IMR-90 (cell line): ENCODE data around the gene PRXL2C. TPM values are rescaled to one million over a fixed set of nuclear protein-coding genes. Genes with fewer than 3 reads are reported as not detected.
A peak's percentile ranks its signal among the peaks of the same experiment; 100 is the strongest.

Experiments used
- ATAC-seq: fragments of 200-7000 bp; cut with Tn5 transposase; 2 replicates; pipeline ENCODE4 v1.9.1; 2020; ENCODE audit warnings: low read depth, mild to moderate bottlenecking, moderate library complexity
- BruUV-seq: library from RNA; stranded (reverse); fragments of 400-500 nt; replicated peaks from 2 replicates; lab custom pipeline; 2021; lab: Mats Ljungman, UMichigan
- CTCF ChIA-PET: fragments of 300-600 bp; formaldehyde crosslinking; extraction: SDS; loops from one replicate; lab custom pipeline; 2021; ENCODE audit warnings: antibody characterized with exemption; lab: Yijun Ruan, JAX
- POLR2A ChIA-PET: fragments of 300-600 bp; sonication (Branson Sonifier 250); formaldehyde crosslinking; loops from one replicate; lab custom pipeline; 2022; ENCODE audit warnings: antibody characterized with exemption; ENCODE audit not compliant: unreplicated experiment; lab: Charles Lee
- DNase-seq: peaks from one replicate; pipeline ENCODE4 v3.0.0; 2013
- H2AFZ ChIP-seq: replicated peaks from 2 replicates; pipeline ENCODE3; 2013; ENCODE audit warnings: low read length, mild to moderate bottlenecking; ENCODE audit not compliant: poor library complexity
- H2AK5ac ChIP-seq: 2 replicates; pipeline ENCODE4 v1.6.1; 2013; ENCODE audit warnings: low read depth, low read length, inconsistent platforms
- H2AK9ac ChIP-seq: replicated peaks from 2 replicates; pipeline ENCODE3; 2013; ENCODE audit warnings: mild to moderate bottlenecking, low read depth, low read length, moderate library complexity; ENCODE audit not compliant: poor library complexity
- H2BK120ac ChIP-seq: 2 replicates; pipeline ENCODE4 v1.6.1; 2013; ENCODE audit warnings: low read depth, low read length, inconsistent platforms
- H2BK15ac ChIP-seq: 3 replicates; pipeline ENCODE4 v1.6.1; 2013; ENCODE audit warnings: low read depth, low read length, inconsistent platforms
- H2BK20ac ChIP-seq: 2 replicates; pipeline ENCODE4 v1.6.1; 2013; ENCODE audit warnings: low read depth, mild to moderate bottlenecking, inconsistent platforms, low read length, moderate library complexity
- H2BK5ac ChIP-seq: 2 replicates; pipeline ENCODE4 v1.6.1; 2013; ENCODE audit warnings: mild to moderate bottlenecking, low read depth, low read length, inconsistent platforms; ENCODE audit not compliant: poor library complexity, severe bottlenecking
- H3K14ac ChIP-seq: replicated peaks from 2 replicates; pipeline ENCODE4 v1.6.1; 2013; ENCODE audit warnings: low read depth, low read length, inconsistent platforms
- H3K18ac ChIP-seq: 2 replicates; pipeline ENCODE4 v1.6.1; 2013; ENCODE audit warnings: low read depth, low read length, control low read depth
- H3K23ac ChIP-seq: 2 replicates; pipeline ENCODE4 v1.6.1; 2013; ENCODE audit warnings: low read depth, low read length, inconsistent platforms
- H3K27ac ChIP-seq: 2 replicates; pipeline ENCODE4 v1.5.1; 2013; ENCODE audit warnings: mild to moderate bottlenecking, control low read depth, low read length; ENCODE audit not compliant: insufficient read depth
- H3K27me3 ChIP-seq: 2 replicates; pipeline ENCODE4 v1.6.1; 2013; ENCODE audit warnings: low read length; ENCODE audit not compliant: control insufficient read depth, insufficient read depth
- H3K36me3 ChIP-seq: 2 replicates; pipeline ENCODE4 v1.6.1; 2013; ENCODE audit warnings: low read length, mixed read lengths; ENCODE audit not compliant: control insufficient read depth, insufficient read depth
- H3K4ac ChIP-seq: 2 replicates; pipeline ENCODE4 v1.6.1; 2013; ENCODE audit warnings: low read depth, low read length, inconsistent platforms
- H3K4me1 ChIP-seq: 2 replicates; pipeline ENCODE4 v1.6.1; 2013; ENCODE audit warnings: low read length, mixed read lengths; ENCODE audit not compliant: control insufficient read depth, insufficient read depth
- H3K4me2 ChIP-seq: 2 replicates; pipeline ENCODE4 v1.6.1; 2013; ENCODE audit warnings: low read depth, mild to moderate bottlenecking, control low read depth, low read length, moderate library complexity
- H3K4me3 ChIP-seq: 2 replicates; pipeline ENCODE4 v1.5.1; 2013; ENCODE audit warnings: low read depth, mild to moderate bottlenecking, control low read depth, low read length, moderate library complexity; ENCODE audit not compliant: insufficient read depth
- H3K56ac ChIP-seq: 2 replicates; pipeline ENCODE4 v1.6.1; 2013; ENCODE audit warnings: low read length, inconsistent platforms; ENCODE audit not compliant: insufficient read depth; ENCODE audit errors: extremely low read depth
- H3K79me1 ChIP-seq, 2 experiments: 2 replicates each; pipeline ENCODE4 v1.6.1; 2013; ENCODE audit warnings: low read length in 2 of 2, inconsistent platforms in 1 of 2, low read depth in 1 of 2
- H3K9ac ChIP-seq: 2 replicates; pipeline ENCODE4 v1.6.1; 2013; ENCODE audit warnings: low read depth, low read length, control low read depth
- H3K9me1 ChIP-seq: 2 replicates; pipeline ENCODE4 v1.6.1; 2013; ENCODE audit warnings: low read length, inconsistent platforms; ENCODE audit not compliant: insufficient read depth
- H3K9me3 ChIP-seq: 2 replicates; pipeline ENCODE4 v1.6.1; 2013; ENCODE audit warnings: low read length; ENCODE audit not compliant: control insufficient read depth, insufficient read depth
- H4K20me1 ChIP-seq: 2 replicates; pipeline ENCODE4 v1.6.1; 2013; ENCODE audit warnings: low read length, inconsistent platforms; ENCODE audit not compliant: insufficient read depth
- H4K5ac ChIP-seq: 2 replicates; pipeline ENCODE4 v1.6.1; 2013; ENCODE audit warnings: mild to moderate bottlenecking, low read depth, low read length, control low read depth
- H4K8ac ChIP-seq, 2 experiments: 2 replicates each; pipeline ENCODE4 v1.6.1; 2013; ENCODE audit warnings: low read depth in 2 of 2, low read length in 2 of 2, control low read depth in 1 of 2, inconsistent platforms in 1 of 2
- H4K91ac ChIP-seq: 2 replicates; pipeline ENCODE4 v1.6.1; 2013; ENCODE audit warnings: low read depth, low read length, inconsistent platforms; ENCODE audit not compliant: insufficient read depth
- CEBPB ChIP-seq: IDR thresholded peaks from 2 replicates; pipeline ENCODE4 v1.6.1; 2012; ENCODE audit warnings: low read depth, low read length, improper control_type of control experiment
- CTCF ChIP-seq: conservative IDR thresholded peaks from 2 replicates; pipeline ENCODE4 v1.5.1; 2012; ENCODE audit warnings: mild to moderate bottlenecking, low read depth, low read length, improper control_type of control experiment
- MAFK ChIP-seq: IDR thresholded peaks from 2 replicates; pipeline ENCODE4 v1.6.1; 2012; ENCODE audit warnings: low read depth, low read length, improper control_type of control experiment
- MAZ ChIP-seq: IDR thresholded peaks from 2 replicates; pipeline ENCODE4 v1.6.1; 2012; ENCODE audit warnings: low read depth, mild to moderate bottlenecking, low read length, improper control_type of control experiment, moderate library complexity, borderline replicate concordance
- NFE2L2 ChIP-seq: fragments of 150-350 bp; IDR thresholded peaks from 2 replicates; pipeline ENCODE4 v1.6.1; 2016; ENCODE audit warnings: low read depth, mild to moderate bottlenecking, low read length
- POLR2A ChIP-seq: IDR thresholded peaks from 2 replicates; pipeline ENCODE4 v1.6.1; 2012; ENCODE audit warnings: mild to moderate bottlenecking, low read depth, low read length
- RAD21 ChIP-seq: IDR thresholded peaks from 2 replicates; pipeline ENCODE4 v1.6.1; 2012; ENCODE audit warnings: low read length, improper control_type of control experiment
- SMC3 ChIP-seq: fragments of 150-350 bp; IDR thresholded peaks from 2 replicates; pipeline ENCODE4 v1.6.1; 2016; ENCODE audit warnings: low read depth, mild to moderate bottlenecking, antibody characterized with exemption, low read length, moderate library complexity
- WGBS, 2 experiments: methylation state at CpG; one replicate each; pipeline versions ENCODE4 v1.1.5 to v1.1.7; 2013; ENCODE audit warnings: missing lambda C conversion rate in 2 of 2; ENCODE audit not compliant: insufficient read length in 1 of 2; ENCODE audit errors: extremely low coverage in 2 of 2; 5-methylcytosine and 5-hydroxymethylcytosine counted together
- dilution Hi-C: fragments of 300-500 bp; cut with HindIII; formaldehyde crosslinking; loops from one replicate; pipeline ENCODE4 v1.14.3; 2018; ENCODE audit warnings: low sequenced_read_pairs; ENCODE audit not compliant: unreplicated experiment
- in situ Hi-C: fragments of 300-500 bp; cut with MboI; formaldehyde crosslinking; loops from 3 replicates; pipeline ENCODE4 v1.14.3; 2019; ENCODE audit warnings: low sequenced_read_pairs, inconsistent platforms, mixed read lengths
- intact Hi-C: fragments of 100-400 bp; cut with micrococcal nuclease; formaldehyde crosslinking; loops from 2 replicates; pipeline ENCODE4 v1.10.0; 2022
- polyA plus RNA-seq, 3 experiments: library from polyadenylated mRNA; depleted of rRNA; stranded (reverse); fragments of >200 nt; gene quantifications; 2 replicates each; pipeline ENCODE4 v1.2.3, GENCODE V29; 2012; ENCODE audit warnings: low replicate concordance in 1 of 3
- total RNA-seq: library from RNA; depleted of rRNA; stranded (reverse); fragments of >200 nt; gene quantifications from 2 replicates; pipeline ENCODE4 v1.2.3, GENCODE V29; 2012
- TF ChIP-seq, protein P1 (sequence below): fragments of 150-350 bp; IDR thresholded peaks from 2 replicates; pipeline ENCODE4 v1.6.1; 2017; ENCODE audit warnings: mild to moderate bottlenecking, antibody characterized with exemption, low read length, low read depth

Gene PRXL2C
- total and polyA plus RNA-seq, 2 of the 4 experiments (the other 2 are of a cell fraction) = 2.7 to 9.0 TPM

DNA sequence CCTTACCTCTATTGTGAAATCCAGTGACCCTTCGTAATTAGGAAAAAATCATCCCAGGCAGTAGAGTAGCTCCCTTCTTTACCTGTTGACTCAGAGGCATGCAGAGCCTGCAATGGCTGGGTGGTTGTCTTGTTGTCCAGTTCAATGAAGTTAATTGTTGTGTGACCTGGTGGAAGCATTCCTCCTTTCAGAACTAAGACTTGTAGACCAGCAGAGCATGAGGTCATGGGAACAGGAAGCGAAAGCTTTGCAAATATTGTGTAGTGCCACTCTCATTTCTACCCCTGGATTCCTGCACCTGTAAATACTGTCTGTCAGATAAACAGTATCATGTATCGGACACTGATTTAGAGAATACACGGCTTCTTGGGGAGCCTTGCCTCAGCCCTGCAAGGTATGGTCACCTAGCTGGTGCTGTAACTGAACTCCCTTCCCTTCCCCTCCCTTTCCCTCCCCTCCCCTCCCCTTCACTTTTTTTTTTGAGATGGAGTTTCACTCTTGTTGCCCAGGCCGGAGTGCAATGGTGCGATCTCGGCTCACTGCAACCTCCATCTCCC is 5.7 kb upstream of the PRXL2C start:
- H3K79me1 ChIP-seq = peaks cover 0 to 6% of the 10 kb centered on the region in 2 experiments; a peak in 2 of 4 replicates
- H3K4me1 ChIP-seq = no peaks in the 10 kb centered on the region
- no peak overlapping the region for H3K9ac ChIP-seq
- no peak overlapping the region for H4K5ac ChIP-seq
- H4K20me1 ChIP-seq = no peaks in the 10 kb centered on the region
- no peaks in the 10 kb centered on the region; the same call in 1 of the 2 replicates for H3K27me3 ChIP-seq
- H3K4ac ChIP-seq = no peak overlapping the region
- H2BK5ac ChIP-seq = no peak overlapping the region
- no peak overlapping the region for H3K56ac ChIP-seq
- H3K14ac ChIP-seq = no peak overlapping the region
- no peak overlapping the region for H2AK9ac ChIP-seq
- H4K8ac ChIP-seq = no peak overlapping the region
- ATAC-seq (no peak), DNase-seq (no peak)
- H4K91ac ChIP-seq = no peak overlapping the region
- H3K18ac ChIP-seq = no peak overlapping the region
- CTCF ChIA-PET = no interaction called here
- no peak overlapping the region for H3K4me2 ChIP-seq
- no peak overlapping the region for H2BK20ac ChIP-seq
- BruUV-seq = no TSS peak
- no CpG with 5 or more reads among the region's 7 CpGs for WGBS, 2 experiments
- H2BK15ac ChIP-seq = no peak overlapping the region
- dilution Hi-C loops = no loop called here
- H3K9me1 ChIP-seq = peaks cover 5% of the 10 kb centered on the region
- in situ Hi-C loops = no loop called here
- H3K9me3 ChIP-seq = no peaks in the 10 kb centered on the region
- POLR2A ChIA-PET = no interaction called here
- H3K4me3 ChIP-seq = no peak overlapping the region
- TF ChIP-seq NFE2L2 (no peak), POLR2A (no peak), SMC3 (no peak), MAFK (no peak), CTCF (no peak), MAZ (no peak), CEBPB (0 out of 2 replicates have a peak, but pooled peaks have one; percentile 4), RAD21 (no peak)
- TF ChIP-seq, protein P1, sequence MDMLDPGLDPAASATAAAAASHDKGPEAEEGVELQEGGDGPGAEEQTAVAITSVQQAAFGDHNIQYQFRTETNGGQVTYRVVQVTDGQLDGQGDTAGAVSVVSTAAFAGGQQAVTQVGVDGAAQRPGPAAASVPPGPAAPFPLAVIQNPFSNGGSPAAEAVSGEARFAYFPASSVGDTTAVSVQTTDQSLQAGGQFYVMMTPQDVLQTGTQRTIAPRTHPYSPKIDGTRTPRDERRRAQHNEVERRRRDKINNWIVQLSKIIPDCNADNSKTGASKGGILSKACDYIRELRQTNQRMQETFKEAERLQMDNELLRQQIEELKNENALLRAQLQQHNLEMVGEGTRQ = no peak
- H2BK120ac ChIP-seq = no peak overlapping the region
- no peak overlapping the region for H3K27ac ChIP-seq
- no peak overlapping the region for H2AFZ ChIP-seq
- no peak overlapping the region for H3K23ac ChIP-seq
- no peaks in the 10 kb centered on the region for H3K36me3 ChIP-seq
- no peak overlapping the region for H2AK5ac ChIP-seq
- intact Hi-C loops = no loop called here
